COR-L47 (cell line): ENCODE measurements around the gene FOXB1.

ENCODE experiments used
- DNase-seq: peaks from one replicate; lab custom pipeline; 2025; lab: John Stamatoyannopoulos, UW

The FOXB1 gene

GRCh38 chr15:59998950-59999611, 5.0 kb upstream of the FOXB1 start:
- no peak for DNase-seq

- DNase-seq: no peak
Measured at GRCh38 chr15:59999612-60000112, 4.4 kb upstream of the FOXB1 start.

- peak; percentile 87 for DNase-seq
Measured at GRCh38 chr15:60000113-60000823, 3.8 kb upstream of the FOXB1 start.

- no peak for DNase-seq
Measured at GRCh38 chr15:60000824-60001609, 3.1 kb upstream of the FOXB1 start.

- DNase-seq: no peak
Measured at GRCh38 chr15:60001610-60002527, 2.2 kb upstream of the FOXB1 start.

GRCh38 chr15:60002528-60003218, 1.4 kb upstream of the FOXB1 start:
- no peak for DNase-seq

GRCh38 chr15:60003243-60004008, 685 bp upstream of the FOXB1 start:
- DNase-seq: no peak

- no peak for DNase-seq
Measured at GRCh38 chr15:60004846-60005351, 788 bp downstream of the FOXB1 start.

- DNase-seq: no peak
Measured at GRCh38 chr15:60005352-60006202, 1.5 kb downstream of the FOXB1 start.

- peak; percentile 58 for DNase-seq
Measured at GRCh38 chr15:60006203-60006862, 2.2 kb downstream of the FOXB1 start.

GRCh38 chr15:60006873-60007272, 2.8 kb downstream of the FOXB1 start:
- DNase-seq: no peak

- peak; percentile 22 for DNase-seq
Measured at GRCh38 chr15:60009124-60009960, 5.2 kb downstream of the FOXB1 start.

- DNase-seq: no peak
Measured at GRCh38 chr15:60009980-60010732, 6.0 kb downstream of the FOXB1 start.

- DNase-seq: no peak
Measured at GRCh38 chr15:60010858-60011257, 6.7 kb downstream of the FOXB1 start.

GRCh38 chr15:60012695-60013094, 8.6 kb downstream of the FOXB1 start:
- DNase-seq: no peak

GRCh38 chr15:60017538-60018520, 13.7 kb downstream of the FOXB1 start:
- DNase-seq: no peak
